Panc1 (cell line): ENCODE data around the gene NFIB. TPM values are rescaled to one million over a fixed set of nuclear protein-coding genes. Genes with fewer than 3 reads are reported as not detected.

Experiments used
- ATAC-seq: fragments of 200-7000 bp; cut with Tn5 transposase; 2 replicates; pipeline ENCODE4 v1.9.1; 2020; ENCODE audit warnings: mild to moderate bottlenecking, moderate library complexity
- BruUV-seq: library from RNA; stranded (reverse); fragments of 400-500 nt; replicated peaks from 2 replicates; lab custom pipeline; 2021; lab: Mats Ljungman, UMichigan
- CTCF ChIA-PET: fragments of 300-600 bp; sonication (Branson Sonifier 250); formaldehyde crosslinking; loops from one replicate; lab custom pipeline; 2022; ENCODE audit warnings: antibody characterized with exemption; lab: Charles Lee
- POLR2A ChIA-PET: fragments of 300-600 bp; sonication (Branson Sonifier 250); formaldehyde crosslinking; loops from one replicate; lab custom pipeline; 2022; ENCODE audit warnings: antibody characterized with exemption; lab: Charles Lee
- DNase-seq: peaks from one replicate; pipeline ENCODE4 v3.0.0-alpha.2; 2010; ENCODE audit warnings: low read depth, low spot score
- H3K27ac ChIP-seq: 2 replicates; pipeline ENCODE4 v1.5.1; 2011; ENCODE audit warnings: mild to moderate bottlenecking, low read length, inconsistent platforms
- H3K27me3 ChIP-seq: fragments of 200-500 bp; sonication (Bioruptor generic); 2 replicates; pipeline ENCODE4 v1.6.0; 2014; ENCODE audit warnings: low read length, inconsistent platforms; ENCODE audit not compliant: control insufficient read depth, insufficient read depth
- H3K36me3 ChIP-seq: fragments of 200-500 bp; sonication (Bioruptor generic); 2 replicates; pipeline ENCODE4 v1.5.1; 2014; ENCODE audit warnings: inconsistent platforms, mild to moderate bottlenecking, low read length, moderate library complexity; ENCODE audit not compliant: control insufficient read depth, insufficient read depth
- H3K4me1 ChIP-seq: 2 replicates; pipeline ENCODE4 v1.5.1; 2011; ENCODE audit warnings: inconsistent platforms, mild to moderate bottlenecking, low read length, moderate library complexity; ENCODE audit not compliant: control insufficient read depth, insufficient read depth
- H3K4me3 ChIP-seq, 2 experiments: 2 replicates each; pipeline ENCODE4 v1.5.1; 2011 to 2012; ENCODE audit warnings: low read depth in 2 of 2, low read length in 2 of 2, mild to moderate bottlenecking in 2 of 2, inconsistent platforms in 1 of 2, moderate library complexity in 1 of 2
- H3K9me3 ChIP-seq: fragments of 200-500 bp; sonication (Bioruptor generic); 2 replicates; pipeline ENCODE4 v1.5.1; 2014; ENCODE audit warnings: low read depth, mild to moderate bottlenecking, inconsistent platforms, low read length, moderate library complexity; ENCODE audit not compliant: control insufficient read depth, insufficient read depth
- CTCF ChIP-seq: fragments of 450-650 bp; IDR thresholded peaks from 2 replicates; pipeline ENCODE4 v1.5.1; 2017; ENCODE audit warnings: mild to moderate bottlenecking
- POLR2AphosphoS5 ChIP-seq: IDR thresholded peaks from 2 replicates; pipeline ENCODE4 v1.6.1; 2012; ENCODE audit warnings: mild to moderate bottlenecking, low read depth, low read length, moderate library complexity
- REST ChIP-seq, 2 experiments: IDR thresholded peaks; 2 replicates each; pipeline ENCODE4 v1.6.1; 2011 to 2012; ENCODE audit warnings: low read depth in 2 of 2, control low read depth in 1 of 2, low read length in 1 of 2, mild to moderate bottlenecking in 1 of 2, moderate library complexity in 1 of 2; ENCODE audit not compliant: insufficient read depth in 1 of 2
- SIN3A ChIP-seq: IDR thresholded peaks from 2 replicates; pipeline ENCODE4 v1.6.1; 2012; ENCODE audit warnings: low read depth, mild to moderate bottlenecking, low read length, moderate library complexity, borderline replicate concordance; ENCODE audit not compliant: insufficient read depth
- TCF7L2 ChIP-seq: IDR thresholded peaks from 2 replicates; pipeline ENCODE4 v1.6.1; 2011; ENCODE audit warnings: mild to moderate bottlenecking, low read depth, low read length, inconsistent platforms
- in situ Hi-C: cut with HindIII; loops from 2 replicates; pipeline ENCODE4 v1.10.0; 2016; ENCODE audit warnings: low sequenced_read_pairs, low pct_unique_long_range_greater_than_20kb
- intact Hi-C: fragments of 100-400 bp; cut with micrococcal nuclease; formaldehyde crosslinking; loops from one replicate; pipeline ENCODE4 v1.10.0; 2022; ENCODE audit not compliant: unreplicated experiment
- total RNA-seq: library from RNA; stranded (reverse); gene quantifications from one replicate; pipeline ENCODE4 v1.2.1, GENCODE V29; 2021; ENCODE audit not compliant: unreplicated experiment

The NFIB gene
- total RNA-seq, 1 experiment from 2014 or later = 26.7 TPM

- CTCF ChIA-PET = no interaction called here
- intact Hi-C loops = no loop called here
These were observed 44.0 kb downstream of the NFIB start for GRCh38 chr9:14269916-14270315.

GRCh38 chr9:14263707-14264483, 50.0 kb downstream of the NFIB start:
- no peak for ATAC-seq
- ChIA-PET POLR2A (no interaction called here), CTCF (no interaction called here)
- Histone ChIP-seq H3K27ac (no peak overlapping the region), H3K4me3 (no peak overlapping the region), H3K36me3 (no peaks in the 10 kb centered on the region), H3K4me1 (no peaks in the 10 kb centered on the region; the same call in 1 of the 2 replicates), H3K27me3 (no peaks in the 10 kb centered on the region), H3K9me3 (no peaks in the 10 kb centered on the region)
- no peak for DNase-seq
- intact Hi-C loops = no loop called here
- TF ChIP-seq SIN3A (no peak), POLR2AphosphoS5 (no peak), CTCF (no peak), TCF7L2 (no peak), REST (IDR thresholded peaks at IDR 0.05; ENCODE audit: insufficient read depth in 1 of 2, low read depth in 2 of 2, low read length in 1 of 2) (no peak)
- in situ Hi-C loops = no loop called here
- BruUV-seq = no TSS peak

More at GRCh38 chr9:14269916-14270315, 44.0 kb downstream of the NFIB start:
- Histone ChIP-seq H3K4me1 (no peaks in the 10 kb centered on the region; the same call in 1 of the 2 replicates), H3K27ac (no peak overlapping the region), H3K36me3 (no peaks in the 10 kb centered on the region), H3K27me3 (no peaks in the 10 kb centered on the region), H3K4me3 (no peak overlapping the region), H3K9me3 (no peaks in the 10 kb centered on the region)
- no TSS peak for BruUV-seq
- DNase-seq (no peak), ATAC-seq (no peak)
- in situ Hi-C loops = no loop called here
- TF ChIP-seq SIN3A (no peak), REST (IDR thresholded peaks at IDR 0.05; ENCODE audit: insufficient read depth in 1 of 2, low read depth in 2 of 2, low read length in 1 of 2) (no peak), CTCF (no peak), POLR2AphosphoS5 (no peak)
- POLR2A ChIA-PET = interaction anchor here (0.7 kb wide), 1 partner anchor 116 kb away, joined by 3 read pairs; no protein-coding TSS in a partner anchor
